T-helper 22 cell (primary cell): ENCODE data around the gene MSH4.
"Not testable (repeated sequence)": the region's sequence is repeated elsewhere in the genome, so short reads cannot be mapped to it uniquely, and the experiment has no call there.

Experiments used
- DNase-seq: peaks from one replicate; pipeline ENCODE4 v3.0.0-alpha.2; 2020; ENCODE audit warnings: low read depth

Gene MSH4

GRCh38 chr1:75943037-75943436 lies 146.4 kb downstream of the MSH4 start:
- DNase-seq = not testable (repeated sequence)

- no peak for DNase-seq
Observed at GRCh38 chr1:75950176-75950575, 153.5 kb downstream of the MSH4 start.

GRCh38 chr1:75952016-75952415 lies 155.3 kb downstream of the MSH4 start:
- no peak for DNase-seq

- no peak for DNase-seq
Observed at GRCh38 chr1:75953461-75953860, 156.8 kb downstream of the MSH4 start.

GRCh38 chr1:75954586-75954985 lies 157.9 kb downstream of the MSH4 start:
- no peak for DNase-seq
